SHP77 treated with DMSO at 0.1 percent for 48 hours (cell line): ENCODE results near the gene CD99.
"Not testable (repeated sequence)": the region's sequence is repeated elsewhere in the genome, so short reads cannot be mapped to it uniquely, and the experiment has no call there.

Source experiments
- DNase-seq: peaks from one replicate; lab custom pipeline; 2025; lab: John Stamatoyannopoulos, UW

Gene CD99

DNA sequence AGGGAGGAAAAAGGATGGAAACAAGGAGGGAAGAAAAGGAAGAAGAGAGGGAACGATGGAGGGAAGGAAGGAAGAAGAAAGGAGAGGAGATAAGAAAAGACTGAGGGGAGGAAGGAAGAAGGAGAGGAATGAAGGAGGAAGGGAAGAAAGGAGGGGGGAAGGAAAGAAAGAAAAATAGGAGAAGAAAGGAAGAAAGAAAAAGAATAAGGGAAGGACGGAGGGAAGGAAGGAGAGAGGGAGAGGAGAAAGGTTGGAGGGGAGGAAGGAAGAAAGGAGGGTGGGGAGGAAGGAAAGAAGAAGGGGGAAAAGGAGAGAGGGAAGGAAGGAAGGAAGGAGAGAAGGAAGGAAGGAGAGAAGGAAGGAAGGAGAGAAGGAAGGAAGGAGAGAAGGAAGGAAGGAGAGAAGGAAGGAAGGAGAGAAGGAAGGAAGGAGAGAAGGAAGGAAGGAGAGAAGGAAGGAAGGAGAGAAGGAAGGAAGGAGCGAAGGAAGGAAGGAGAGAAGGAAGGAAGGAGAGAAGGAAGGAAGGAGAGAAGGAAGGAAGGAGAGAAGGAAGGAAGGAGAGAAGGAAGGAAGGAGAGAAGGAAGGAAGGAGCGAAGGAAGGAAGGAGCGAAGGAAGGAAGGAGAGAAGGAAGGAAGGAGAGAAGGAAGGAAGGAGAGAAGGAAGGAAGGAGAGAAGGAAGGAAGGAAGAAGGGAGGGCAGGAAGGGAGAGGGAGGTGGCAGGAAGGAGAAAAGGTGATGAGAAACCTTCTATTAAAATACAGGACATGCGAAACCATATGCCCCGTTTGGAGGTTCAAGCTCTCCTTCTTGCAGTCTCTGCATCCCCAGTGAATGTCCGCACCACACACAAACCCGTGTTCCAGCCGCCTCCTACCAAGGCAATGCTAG is 82.3 kb downstream of the CD99 start:
- DNase-seq: not testable (repeated sequence)

DNA sequence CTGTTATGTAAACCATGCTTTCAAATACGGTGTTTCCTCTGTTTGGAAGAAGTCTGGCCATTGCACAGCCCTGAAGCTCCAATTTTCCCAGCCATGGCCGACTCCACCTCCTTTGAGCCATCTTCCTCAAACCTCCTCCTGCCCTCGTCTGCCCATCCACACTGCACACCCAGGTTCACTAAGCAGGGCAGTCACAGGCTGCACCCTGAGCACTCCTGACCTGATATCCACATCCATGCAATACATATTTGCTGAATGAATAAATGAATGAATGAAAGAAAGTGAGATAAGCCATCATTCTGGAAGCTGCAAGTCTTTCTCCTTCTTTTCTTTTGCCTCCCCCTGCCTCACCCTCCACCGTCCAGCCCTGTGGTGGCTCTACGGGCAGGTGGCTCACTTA is 83.0 kb downstream of the CD99 start:
- DNase-seq: no peak

GRCh38 chrX:2774776-2775175 is 83.7 kb downstream of the CD99 start:
- DNase-seq: no peak

- DNase-seq: not testable (repeated sequence)
Observed at GRCh38 chrX:2780472-2781225, 89.6 kb downstream of the CD99 start.

DNA sequence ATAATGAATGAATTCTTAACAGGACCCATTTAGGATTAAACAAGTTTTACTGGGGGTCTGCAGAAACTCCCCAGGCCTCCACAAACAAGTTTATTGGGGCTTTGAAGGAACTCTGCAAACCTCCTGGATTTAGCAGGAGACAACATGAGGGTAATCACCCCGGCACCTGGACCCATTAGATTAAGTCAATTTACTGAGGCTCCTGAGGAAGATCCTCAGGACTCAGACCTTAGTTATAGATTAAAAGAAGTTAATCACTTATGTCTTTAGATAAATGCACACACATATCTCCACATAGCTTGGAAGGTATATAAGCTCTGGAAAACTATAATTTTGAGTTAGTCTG is 90.1 kb downstream of the CD99 start:
- no peak for DNase-seq

GRCh38 chrX:2781698-2782097 is 90.6 kb downstream of the CD99 start:
- DNase-seq: no peak

DNA sequence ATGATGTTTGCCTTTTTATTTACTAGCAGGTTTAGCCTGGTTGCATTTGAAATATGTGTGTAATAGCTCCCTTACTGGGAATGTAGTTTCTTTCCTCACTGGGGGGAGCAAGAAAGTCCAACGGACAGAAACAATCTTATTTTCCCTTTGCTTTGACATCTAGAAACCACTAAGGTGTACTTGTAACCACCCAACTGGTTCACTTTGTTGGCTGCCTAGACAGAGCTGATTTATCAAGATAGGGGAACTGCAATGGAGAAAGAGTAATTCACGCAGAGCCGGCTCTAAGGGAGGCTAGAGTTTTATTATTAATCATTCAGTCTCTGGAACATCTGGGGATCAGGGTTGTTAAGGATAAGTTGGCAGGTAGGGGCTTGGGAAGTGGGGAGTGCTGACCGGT is 91.1 kb downstream of the CD99 start:
- no peak for DNase-seq

DNA sequence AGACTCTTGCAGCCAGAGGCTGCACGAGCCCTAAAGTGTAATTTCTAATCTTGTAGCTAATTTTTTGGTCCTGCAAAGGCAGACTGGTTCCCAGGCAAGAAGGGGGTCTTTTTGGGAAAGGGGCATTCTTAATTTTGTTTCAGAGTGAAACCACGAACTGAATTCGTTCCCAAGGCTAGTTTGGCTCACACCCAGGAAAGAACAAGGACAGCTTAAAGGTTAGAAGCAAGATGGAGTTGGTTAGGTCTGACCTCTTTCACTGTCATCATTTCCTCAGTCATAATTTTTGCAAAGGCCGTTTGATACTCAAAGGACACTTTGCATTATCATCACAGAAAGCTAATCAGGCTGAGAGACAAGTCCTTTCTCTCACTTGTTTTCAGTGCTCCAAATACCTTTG is 91.7 kb downstream of the CD99 start:
- DNase-seq: no peak

GRCh38 chrX:2784026-2784425 is 92.9 kb downstream of the CD99 start:
- DNase-seq: no peak

GRCh38 chrX:2785538-2785937 is 94.4 kb downstream of the CD99 start:
- DNase-seq: no peak

DNA sequence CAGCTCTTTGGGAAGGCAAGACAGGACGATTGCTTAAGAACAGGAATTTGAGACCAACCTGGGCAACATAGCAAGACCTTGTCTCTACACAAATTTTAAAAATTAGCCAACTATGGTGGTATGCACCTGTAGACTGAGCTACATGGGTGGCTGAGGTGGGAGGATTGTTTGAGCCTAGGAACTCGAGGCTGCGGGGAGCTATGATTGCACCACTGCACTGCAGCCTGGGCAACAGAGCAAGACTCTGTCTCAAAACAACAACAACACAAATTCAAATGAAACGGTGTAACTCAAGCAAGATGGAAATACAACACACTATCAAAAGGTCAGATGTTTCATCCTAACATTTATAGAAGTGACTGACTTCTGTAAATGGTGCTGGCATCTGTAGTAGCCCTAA is 97.9 kb downstream of the CD99 start:
- no peak for DNase-seq

DNA sequence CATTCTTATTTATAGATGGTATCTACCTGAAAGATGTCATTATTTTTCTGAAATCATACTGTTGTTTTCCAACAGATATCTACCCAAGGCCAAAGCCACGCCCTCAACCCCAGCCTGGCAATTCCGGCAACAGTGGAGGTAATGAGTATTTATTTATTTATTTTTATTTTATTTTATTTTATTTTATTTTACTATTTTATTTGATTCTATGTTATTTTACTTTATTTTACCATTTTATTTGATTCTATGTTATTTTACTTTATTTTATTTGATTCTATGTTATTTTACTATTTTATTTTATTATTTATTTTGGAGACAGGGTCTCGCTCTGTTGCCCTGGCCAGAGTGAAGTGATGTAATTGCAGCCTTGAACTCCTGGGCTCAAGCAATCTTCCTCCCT is 98.5 kb downstream of the CD99 start:
- DNase-seq: no peak
